ENCODE results near the gene ESYT1.

Gene ESYT1

DNA sequence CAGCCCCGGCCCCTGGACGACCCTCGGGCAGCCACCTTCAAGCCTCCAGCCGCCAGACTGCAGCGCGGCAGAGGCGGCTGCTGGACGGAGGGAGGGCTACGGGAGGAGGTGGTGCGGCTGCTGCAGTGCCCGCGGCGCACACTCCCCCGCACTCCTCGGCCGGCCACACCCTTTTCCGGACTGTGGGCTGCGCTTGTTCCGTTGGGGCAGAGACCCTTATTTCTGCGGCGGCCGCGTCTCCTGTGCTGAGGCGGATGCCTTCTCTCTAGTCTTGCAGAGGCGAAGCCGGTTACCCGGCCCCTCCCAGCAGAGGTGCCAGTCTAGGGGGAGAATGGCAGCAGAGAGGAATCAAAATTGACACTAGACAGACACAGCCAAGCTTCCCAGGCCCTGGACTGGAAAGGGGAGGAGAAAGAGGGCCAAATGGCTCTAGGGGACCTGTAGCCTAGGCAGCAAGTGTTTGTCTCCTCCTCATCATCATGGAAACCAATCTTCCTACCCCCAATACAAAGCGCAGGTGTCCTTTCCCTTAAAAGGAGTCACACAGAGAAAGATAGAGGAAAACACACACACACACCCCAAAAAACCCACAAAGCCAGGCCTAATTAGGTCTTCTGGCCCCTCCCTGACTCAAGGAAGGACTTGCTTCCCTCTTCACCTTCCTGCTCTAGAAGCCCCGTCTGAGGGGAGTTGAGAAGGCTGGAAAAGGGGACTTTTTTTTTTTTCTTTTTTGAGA is 1.3 kb downstream of the ESYT1 start (continued):
- TF ChIP-seq ZNF354C (tag by site-specific recombination; IDR thresholded peaks at IDR 0.05; ENCODE audit: borderline replicate concordance, low read depth) (no peak), ZNF23 (tag by site-specific recombination; IDR thresholded peaks at IDR 0.05; ENCODE audit: borderline replicate concordance) (no peak), ZNF529 (tag by site-specific recombination; IDR thresholded peaks at IDR 0.05; ENCODE audit: insufficient replicate concordance) (no peak), ZNF24 (tag by site-specific recombination; IDR thresholded peaks at IDR 0.05) (no peak), ZNF629 (tag by site-specific recombination; IDR thresholded peaks at IDR 0.05) (peak; percentile 22; the same call in 1 of the 2 replicates), ZNF488 (tag by site-specific recombination; IDR thresholded peaks at IDR 0.05) (no peak), ZNF292 (tag by site-specific recombination; IDR thresholded peaks at IDR 0.05; ENCODE audit: borderline replicate concordance, low read depth) (no peak), KLF8 (tag by site-specific recombination; IDR thresholded peaks at IDR 0.05) (peak; percentile 63), ZNF776 (tag by site-specific recombination; IDR thresholded peaks at IDR 0.05; ENCODE audit: borderline replicate concordance) (no peak), GLIS2 (tag by site-specific recombination; IDR thresholded peaks at IDR 0.05) (peak; percentile 75), PRDM10 (tag by site-specific recombination; IDR thresholded peaks at IDR 0.05) (peak; percentile 83), ZNF837 (tag by site-specific recombination; IDR thresholded peaks at IDR 0.05) (no peak), ZNF266 (tag by site-specific recombination; IDR thresholded peaks at IDR 0.05; ENCODE audit: low read depth) (no peak), ZNF785 (tag by site-specific recombination; IDR thresholded peaks at IDR 0.05) (0 out of 2 replicates have a peak, but pooled peaks have one; percentile 25), ZBTB26 (tag by site-specific recombination; optimal IDR thresholded peaks at IDR 0.05) (peak; percentile 59), SP2 (tag by site-specific recombination; IDR thresholded peaks at IDR 0.05) (peak; percentile 75), ZNF175 (tag by site-specific recombination; IDR thresholded peaks at IDR 0.05) (no peak), TSHZ1 (tag by site-specific recombination; IDR thresholded peaks at IDR 0.05; ENCODE audit: borderline replicate concordance) (no peak), KLF9 (tag by site-specific recombination; IDR thresholded peaks at IDR 0.05; ENCODE audit: low read depth) (peak; percentile 90), ZNF660 (tag by site-specific recombination; IDR thresholded peaks at IDR 0.05) (peak; percentile 36; the same call in 1 of the 2 replicates), OSR2 (tag by site-specific recombination; IDR thresholded peaks at IDR 0.05) (peak; percentile 51), KLF17 (tag by site-specific recombination; IDR thresholded peaks at IDR 0.05) (peak; percentile 59; the same call in 1 of the 2 replicates), ZNF184 (tag by site-specific recombination; IDR thresholded peaks at IDR 0.05) (no peak; the same call in 1 of the 2 replicates), HOXA7 (CRISPR knock-in tag; IDR thresholded peaks at IDR 0.05; ENCODE audit: borderline replicate concordance) (no peak), ZBTB8A (tag by site-specific recombination; IDR thresholded peaks at IDR 0.05) (peak; percentile 51; the same call in 1 of the 2 replicates), BCL11B (tag by site-specific recombination; IDR thresholded peaks at IDR 0.05; ENCODE audit: low read depth) (no peak), ZNF37A (tag by site-specific recombination; IDR thresholded peaks at IDR 0.05) (no peak), ZNF335 (tag by site-specific recombination; conservative IDR thresholded peaks at IDR 0.05) (peak; percentile 63)
- TF ChIP-seq, protein P1, sequence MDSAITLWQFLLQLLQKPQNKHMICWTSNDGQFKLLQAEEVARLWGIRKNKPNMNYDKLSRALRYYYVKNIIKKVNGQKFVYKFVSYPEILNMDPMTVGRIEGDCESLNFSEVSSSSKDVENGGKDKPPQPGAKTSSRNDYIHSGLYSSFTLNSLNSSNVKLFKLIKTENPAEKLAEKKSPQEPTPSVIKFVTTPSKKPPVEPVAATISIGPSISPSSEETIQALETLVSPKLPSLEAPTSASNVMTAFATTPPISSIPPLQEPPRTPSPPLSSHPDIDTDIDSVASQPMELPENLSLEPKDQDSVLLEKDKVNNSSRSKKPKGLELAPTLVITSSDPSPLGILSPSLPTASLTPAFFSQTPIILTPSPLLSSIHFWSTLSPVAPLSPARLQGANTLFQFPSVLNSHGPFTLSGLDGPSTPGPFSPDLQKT (IDR thresholded peaks at IDR 0.05; ENCODE audit: borderline replicate concordance, low read depth, low read length): no peak
